Measurements from ENCODE around the gene MIER3. TPM values are rescaled to one million over a fixed set of nuclear protein-coding genes. Genes with fewer than 3 reads are reported as not detected.

MIER3 gene
- total RNA-seq, 1 donor from 2014 or later = 30.0 TPM

DNA sequence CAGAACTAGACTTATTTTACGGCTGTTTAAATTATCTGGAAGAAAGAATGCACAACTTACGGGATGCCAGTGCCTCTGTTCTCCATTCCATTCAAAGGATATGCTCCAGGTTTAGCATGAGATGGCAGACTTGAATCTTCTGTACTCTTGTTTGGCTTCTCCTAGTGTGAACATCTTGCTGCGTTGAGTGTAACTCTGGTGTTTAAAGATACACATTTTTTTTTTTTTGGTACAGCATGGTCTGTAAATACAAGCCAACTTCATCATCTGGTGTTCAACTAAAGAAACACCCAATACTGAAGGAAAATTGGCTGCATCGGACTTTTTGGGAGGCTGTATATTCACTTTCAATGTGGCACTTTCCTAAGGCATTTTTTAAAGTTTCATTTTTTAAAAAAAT lies 7.4 kb upstream of the MIER3 start:
- H3K36me3 Mint-ChIP-seq (ENCODE audit: low read depth, unreplicated experiment) = peaks cover 2% of the 10 kb centered on the region
- no peaks in the 10 kb centered on the region for H3K9me3 Mint-ChIP-seq (ENCODE audit: unreplicated experiment)
- H3K4me2 ChIP-seq (ENCODE audit: low read length) = no peak overlapping the region
- TF ChIP-seq EZH2 (IDR thresholded peaks at IDR 0.05; ENCODE audit: insufficient read depth, low read length) = no peak
- TF ChIP-seq, protein P1, sequence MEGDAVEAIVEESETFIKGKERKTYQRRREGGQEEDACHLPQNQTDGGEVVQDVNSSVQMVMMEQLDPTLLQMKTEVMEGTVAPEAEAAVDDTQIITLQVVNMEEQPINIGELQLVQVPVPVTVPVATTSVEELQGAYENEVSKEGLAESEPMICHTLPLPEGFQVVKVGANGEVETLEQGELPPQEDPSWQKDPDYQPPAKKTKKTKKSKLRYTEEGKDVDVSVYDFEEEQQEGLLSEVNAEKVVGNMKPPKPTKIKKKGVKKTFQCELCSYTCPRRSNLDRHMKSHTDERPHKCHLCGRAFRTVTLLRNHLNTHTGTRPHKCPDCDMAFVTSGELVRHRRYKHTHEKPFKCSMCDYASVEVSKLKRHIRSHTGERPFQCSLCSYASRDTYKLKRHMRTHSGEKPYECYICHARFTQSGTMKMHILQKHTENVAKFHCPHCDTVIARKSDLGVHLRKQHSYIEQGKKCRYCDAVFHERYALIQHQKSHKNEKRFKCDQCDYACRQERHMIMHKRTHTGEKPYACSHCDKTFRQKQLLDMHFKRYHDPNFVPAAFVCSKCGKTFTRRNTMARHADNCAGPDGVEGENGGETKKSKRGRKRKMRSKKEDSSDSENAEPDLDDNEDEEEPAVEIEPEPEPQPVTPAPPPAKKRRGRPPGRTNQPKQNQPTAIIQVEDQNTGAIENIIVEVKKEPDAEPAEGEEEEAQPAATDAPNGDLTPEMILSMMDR (IDR thresholded peaks at IDR 0.05; ENCODE audit: insufficient read depth, low read depth, low read length) = no peak
- no peak overlapping the region for H3K27ac ChIP-seq (ENCODE audit: low read depth, low read length)
- no peak overlapping the region for H3K9ac ChIP-seq (ENCODE audit: low read length)
- DNase-seq (ENCODE audit: low read depth) = no peak
- no peak overlapping the region for H3K4me3 Mint-ChIP-seq (ENCODE audit: unreplicated experiment)
- no peaks in the 10 kb centered on the region for H3K4me1 ChIP-seq (ENCODE audit: insufficient read depth, low read length)
- H3K36me3 ChIP-seq (ENCODE audit: insufficient read depth, low read length) = no peaks in the 10 kb centered on the region
- H3K27me3 Mint-ChIP-seq (ENCODE audit: low read depth, unreplicated experiment) = peaks cover 32% of the 10 kb centered on the region
- H3K79me2 ChIP-seq (ENCODE audit: insufficient read depth, low read length) = no peaks in the 10 kb centered on the region
- H3K27ac Mint-ChIP-seq (ENCODE audit: unreplicated experiment) = no peak overlapping the region
- H3K9me3 ChIP-seq (ENCODE audit: insufficient read depth, low read depth, low read length) = no peaks in the 10 kb centered on the region
- no peaks in the 10 kb centered on the region for H4K20me1 ChIP-seq (ENCODE audit: insufficient read depth, low read length)
- no peak for FAIRE-seq
- H3K4me1 Mint-ChIP-seq (ENCODE audit: low read depth, unreplicated experiment) = no peaks in the 10 kb centered on the region
- H2AFZ ChIP-seq (ENCODE audit: low read depth, low read length) = no peak overlapping the region
- peaks cover 13% of the 10 kb centered on the region for H3K27me3 ChIP-seq (ENCODE audit: insufficient read depth, low read length)
- H3K4me3 ChIP-seq (ENCODE audit: insufficient read depth, low read depth, low read length) = no peak overlapping the region

DNA sequence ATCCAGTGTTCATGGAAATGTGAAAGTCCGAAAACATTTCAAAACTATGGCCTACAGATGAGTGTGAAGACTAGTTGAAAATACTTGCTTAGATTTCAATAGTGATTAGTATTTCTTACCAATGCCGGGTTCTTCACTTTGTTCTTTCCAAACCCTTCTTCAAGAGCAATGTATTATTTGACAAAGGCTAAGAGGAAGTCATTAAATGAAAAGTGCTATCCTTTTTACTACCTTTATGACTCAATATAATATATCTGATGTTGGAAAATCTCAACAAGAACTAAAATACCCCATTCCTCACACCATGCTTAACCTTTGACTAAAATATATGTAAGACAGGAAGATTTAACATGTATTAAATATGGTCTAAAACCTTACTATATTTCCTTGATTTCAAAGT lies 6.7 kb upstream of the MIER3 start:
- no peaks in the 10 kb centered on the region for H3K36me3 ChIP-seq (ENCODE audit: insufficient read depth, low read length)
- Mint-ChIP-seq H3K36me3 (ENCODE audit: low read depth, unreplicated experiment) (peaks cover 2% of the 10 kb centered on the region), H3K27me3 (ENCODE audit: low read depth, unreplicated experiment) (peaks cover 29% of the 10 kb centered on the region), H3K4me3 (ENCODE audit: unreplicated experiment) (no peak overlapping the region), H3K27ac (ENCODE audit: unreplicated experiment) (no peak overlapping the region), H3K4me1 (ENCODE audit: low read depth, unreplicated experiment) (no peaks in the 10 kb centered on the region), H3K9me3 (ENCODE audit: unreplicated experiment) (no peaks in the 10 kb centered on the region)
- H4K20me1 ChIP-seq (ENCODE audit: insufficient read depth, low read length) = no peaks in the 10 kb centered on the region
- H3K4me3 ChIP-seq (ENCODE audit: insufficient read depth, low read depth, low read length) = no peak overlapping the region
- no peak for DNase-seq (ENCODE audit: low read depth)
- no peak for FAIRE-seq
- no peaks in the 10 kb centered on the region for H3K4me1 ChIP-seq (ENCODE audit: insufficient read depth, low read length)
- TF ChIP-seq, protein P1 (IDR thresholded peaks at IDR 0.05; ENCODE audit: insufficient read depth, low read depth, low read length) = no peak
- TF ChIP-seq EZH2 (IDR thresholded peaks at IDR 0.05; ENCODE audit: insufficient read depth, low read length) = no peak
- H3K79me2 ChIP-seq (ENCODE audit: insufficient read depth, low read length) = no peaks in the 10 kb centered on the region
- H3K27ac ChIP-seq (ENCODE audit: low read depth, low read length) = no peak overlapping the region
- no peak overlapping the region for H3K9ac ChIP-seq (ENCODE audit: low read length)
- H3K9me3 ChIP-seq (ENCODE audit: insufficient read depth, low read depth, low read length) = no peaks in the 10 kb centered on the region
- H3K27me3 ChIP-seq (ENCODE audit: insufficient read depth, low read length) = peaks cover 11% of the 10 kb centered on the region
- no peak overlapping the region for H3K4me2 ChIP-seq (ENCODE audit: low read length)
- no peak overlapping the region for H2AFZ ChIP-seq (ENCODE audit: low read depth, low read length)

DNA sequence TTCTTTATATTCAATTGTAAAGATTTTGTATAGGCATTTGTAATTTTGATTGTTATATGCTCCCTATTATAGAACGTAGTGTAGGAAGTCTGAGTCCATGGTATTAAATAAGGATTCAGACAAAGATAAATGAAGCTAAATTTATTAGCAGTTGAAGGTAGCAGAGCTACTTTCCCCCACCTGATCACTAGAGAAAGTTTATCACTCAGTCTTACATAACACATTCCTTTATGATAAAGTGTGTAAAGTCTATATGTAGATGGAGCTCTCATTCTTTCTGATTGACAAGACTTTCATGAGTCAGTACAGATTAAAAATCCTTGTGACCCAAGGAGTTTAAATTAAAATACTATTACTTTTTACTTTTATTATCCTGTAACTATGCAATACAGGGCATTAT lies 2.3 kb upstream of the MIER3 start:
- Histone ChIP-seq H3K27ac (ENCODE audit: low read depth, low read length) (no peak overlapping the region), H3K27me3 (ENCODE audit: insufficient read depth, low read length) (peaks cover 5% of the 10 kb centered on the region), H3K4me2 (ENCODE audit: low read length) (no peak overlapping the region), H2AFZ (ENCODE audit: low read depth, low read length) (no peak overlapping the region), H3K9ac (ENCODE audit: low read length) (no peak overlapping the region), H3K4me3 (ENCODE audit: insufficient read depth, low read depth, low read length) (no peak overlapping the region), H3K79me2 (ENCODE audit: insufficient read depth, low read length) (peaks cover 24% of the 10 kb centered on the region), H3K36me3 (ENCODE audit: insufficient read depth, low read length) (peaks cover 5% of the 10 kb centered on the region), H4K20me1 (ENCODE audit: insufficient read depth, low read length) (peaks cover 18% of the 10 kb centered on the region), H3K4me1 (ENCODE audit: insufficient read depth, low read length) (peaks cover 5% of the 10 kb centered on the region), H3K9me3 (ENCODE audit: insufficient read depth, low read depth, low read length) (no peaks in the 10 kb centered on the region)
- no peak for TF ChIP-seq EZH2 (IDR thresholded peaks at IDR 0.05; ENCODE audit: insufficient read depth, low read length)
- TF ChIP-seq, protein P1 (IDR thresholded peaks at IDR 0.05; ENCODE audit: insufficient read depth, low read depth, low read length) = no peak
- H3K9me3 Mint-ChIP-seq (ENCODE audit: unreplicated experiment) = no peaks in the 10 kb centered on the region
- H3K27me3 Mint-ChIP-seq (ENCODE audit: low read depth, unreplicated experiment) = peaks cover 11% of the 10 kb centered on the region
- FAIRE-seq = no peak
- H3K4me3 Mint-ChIP-seq (ENCODE audit: unreplicated experiment) = no peak overlapping the region
- H3K27ac Mint-ChIP-seq (ENCODE audit: unreplicated experiment) = no peak overlapping the region
- no peak for DNase-seq (ENCODE audit: low read depth)
- H3K4me1 Mint-ChIP-seq (ENCODE audit: low read depth, unreplicated experiment) = peaks cover 4% of the 10 kb centered on the region
- no peaks in the 10 kb centered on the region for H3K36me3 Mint-ChIP-seq (ENCODE audit: low read depth, unreplicated experiment)
